ENCODE data around the gene ZNF534.
"Not testable (repeated sequence)": the region's sequence is repeated elsewhere in the genome, so short reads cannot be mapped to it uniquely, and the experiment has no call there.

Gene ZNF534

DNA sequence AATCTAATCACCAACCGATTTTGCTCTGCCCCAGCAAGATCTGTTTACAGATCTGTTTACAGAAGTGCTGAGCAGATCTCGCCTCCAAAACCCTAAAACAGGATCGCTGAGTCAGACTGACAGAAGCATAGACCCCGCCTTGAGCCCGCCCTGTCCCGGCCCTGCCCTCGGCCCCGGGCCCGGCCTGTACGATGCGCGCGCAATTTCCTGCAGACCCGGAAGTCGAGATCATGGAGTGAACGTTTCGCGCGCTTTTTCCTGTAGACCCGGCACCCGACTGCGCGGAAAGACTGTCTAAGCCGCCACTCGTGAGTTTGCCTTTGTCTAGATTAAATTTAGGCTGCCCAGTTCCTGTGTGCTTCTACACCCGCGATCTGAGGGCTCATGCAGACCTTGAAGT, at the start of gene ZNF534:
TSS of gene ZNF534 (plus strand) at position 212 of the 400 bp plus-strand sequence. CDS start 2,327 bp downstream, outside the sequence.
- DNase-seq = no peak

DNA sequence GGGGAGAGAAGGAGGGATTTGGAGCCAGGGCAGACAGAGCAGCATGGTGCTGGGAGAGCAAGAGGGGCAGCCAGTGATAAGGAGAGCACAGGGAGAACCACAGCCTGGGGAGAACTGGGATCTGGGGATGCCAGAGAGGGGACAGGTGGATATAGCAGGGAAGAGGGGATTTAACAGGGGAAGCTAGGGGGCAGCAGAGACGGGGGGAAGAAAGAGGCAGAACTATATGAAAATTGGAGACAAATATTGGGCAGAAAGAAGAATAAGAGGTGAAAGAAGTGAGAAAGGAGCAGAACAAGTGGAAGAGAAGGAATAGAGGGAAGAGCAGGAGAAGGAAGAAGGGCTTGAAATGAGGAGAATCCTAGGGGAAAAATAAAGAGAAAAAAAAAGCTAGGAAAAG, 37.8 kb upstream of the ZNF534 start:
- no peak for DNase-seq

DNA sequence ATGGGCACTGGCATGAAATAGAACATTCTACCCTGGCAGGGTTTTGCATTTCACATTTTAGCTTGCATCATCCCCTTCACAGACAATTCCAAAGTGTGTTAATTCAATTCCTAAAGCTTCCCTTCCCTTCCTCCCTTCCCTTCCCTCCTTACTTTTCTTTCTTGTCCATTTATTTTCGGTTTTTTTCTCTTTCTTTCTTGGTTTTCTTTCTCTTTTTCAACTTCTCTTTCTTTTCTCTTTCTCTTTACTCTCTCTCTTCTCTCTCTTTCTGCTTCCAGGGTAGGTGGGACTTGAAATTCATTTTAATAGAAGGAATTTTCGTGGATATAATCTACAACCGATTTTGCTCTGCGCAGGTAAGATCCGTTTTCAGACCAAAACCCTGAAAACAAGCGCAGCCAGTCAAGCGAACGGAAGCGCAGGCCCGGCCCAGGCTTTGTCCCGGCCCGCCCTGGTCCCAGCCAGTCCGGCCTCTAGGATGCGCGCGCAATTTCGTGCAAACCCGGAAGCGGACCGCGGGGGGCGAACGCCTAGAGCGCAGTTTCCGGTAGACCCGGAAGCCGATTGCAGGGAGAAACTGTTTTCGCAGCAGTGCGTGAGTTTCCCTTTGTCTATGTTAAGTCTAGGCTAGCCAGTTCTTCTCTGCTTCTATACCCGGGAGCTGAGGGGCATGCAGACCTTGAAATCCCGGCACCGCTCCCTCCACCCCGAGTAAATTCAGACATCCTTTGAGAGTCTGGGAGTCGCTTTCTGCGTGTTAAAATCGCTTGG, 31.5 kb upstream of the ZNF534 start, which contains the start of gene ZNF528:
TSS of gene ZNF528 (plus strand) at position 540 of the 771 bp plus-strand sequence. CDS start 4,165 bp downstream, outside the sequence.
- DNase-seq = peak; percentile 94

DNA sequence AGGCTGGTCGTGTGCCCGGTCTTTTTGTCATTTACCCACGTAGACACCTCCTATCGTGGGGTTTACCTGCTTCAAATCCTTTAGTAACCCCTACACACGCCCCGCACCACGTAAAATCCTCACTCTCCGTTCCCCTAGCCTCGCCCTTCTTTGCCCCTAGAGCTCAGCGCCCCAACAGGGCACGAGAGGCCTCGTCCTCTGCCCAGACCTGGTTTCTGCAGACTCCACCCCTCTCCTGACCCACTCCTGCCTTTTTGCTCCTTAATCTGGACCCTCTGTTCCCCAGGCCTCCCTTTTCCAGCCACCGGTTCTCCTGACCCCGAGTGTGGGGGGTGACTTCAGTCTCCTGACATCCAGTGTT, 30.9 kb upstream of the ZNF534 start:
- no peak for DNase-seq

DNA sequence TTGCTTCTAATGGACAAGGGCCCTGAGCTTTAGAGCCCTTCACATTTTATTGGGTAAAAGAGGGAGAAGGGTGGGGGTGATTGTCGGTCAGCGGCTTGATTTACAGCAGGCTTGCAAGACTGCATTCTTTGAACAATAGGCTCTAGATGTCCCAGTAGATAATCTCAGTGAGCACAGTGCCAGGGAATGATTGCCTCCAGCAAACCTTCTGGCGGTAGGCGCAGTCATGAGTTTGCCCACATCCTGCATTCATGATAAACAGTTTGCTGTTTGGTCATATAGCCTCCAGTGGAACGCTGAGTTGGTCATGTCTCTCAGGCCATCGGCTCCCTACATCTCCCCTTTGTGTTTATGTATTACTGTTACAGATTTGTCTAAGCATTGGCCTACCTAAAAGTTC, 18.7 kb upstream of the ZNF534 start:
- no peak for DNase-seq

DNA sequence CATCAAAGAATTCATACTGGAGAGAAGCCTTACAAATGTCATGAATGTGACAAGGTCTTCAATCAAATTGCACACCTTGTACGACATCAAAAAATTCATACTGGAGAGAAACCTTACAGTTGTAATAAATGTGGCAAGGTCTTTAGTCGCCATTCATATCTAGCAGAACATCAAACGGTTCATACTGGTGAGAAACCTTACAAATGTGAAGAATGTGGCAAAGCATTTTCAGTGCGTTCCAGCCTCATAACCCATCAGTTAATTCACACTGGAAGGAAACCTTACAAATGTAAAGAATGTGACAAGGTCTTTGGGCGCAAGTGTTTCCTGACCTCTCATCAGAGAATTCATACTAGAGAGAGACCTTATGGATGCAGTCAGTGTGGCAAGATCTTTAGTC, 13.2 kb upstream of the ZNF534 start:
- no peak for DNase-seq

DNA sequence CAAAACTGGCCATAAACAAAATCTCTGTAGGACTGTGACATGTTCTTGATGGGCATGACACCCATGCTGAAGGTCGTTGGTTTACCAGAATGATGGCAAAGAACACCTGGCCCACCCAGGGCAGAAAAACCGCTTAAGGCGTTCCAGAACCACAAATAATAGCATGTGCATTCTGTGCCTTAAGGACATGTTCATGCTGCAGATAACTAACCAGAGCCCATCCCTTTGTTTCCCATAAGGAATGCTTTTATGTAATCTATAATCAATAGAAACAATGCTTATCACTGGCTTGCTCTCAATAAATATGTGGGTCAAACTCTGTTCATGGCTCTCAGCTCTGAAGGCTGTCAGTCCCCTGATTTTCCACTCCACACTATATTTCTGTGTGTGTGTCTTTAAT, 13.2 kb downstream of the ZNF534 start:
- no peak for DNase-seq

DNA sequence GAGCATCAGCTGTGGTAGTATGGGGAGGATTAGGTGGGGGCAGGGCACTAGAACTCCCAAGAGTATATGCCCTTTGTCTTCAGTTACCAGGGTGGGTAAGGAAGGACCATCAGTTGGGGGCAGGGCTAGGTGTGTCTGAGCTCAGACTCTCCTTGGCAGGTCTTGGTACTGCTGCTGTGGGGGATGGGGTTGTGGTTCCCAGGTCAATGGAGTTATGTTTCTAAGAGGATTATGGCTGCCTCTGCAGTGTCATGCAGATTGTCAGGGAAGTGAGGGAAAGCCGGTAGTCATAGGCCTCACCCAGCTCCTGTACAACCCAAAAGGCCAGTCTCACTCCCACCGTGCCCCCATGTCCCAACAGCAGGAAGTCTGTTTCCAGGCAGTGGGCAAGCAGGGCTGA, 15.6 kb downstream of the ZNF534 start:
- no peak for DNase-seq

DNA sequence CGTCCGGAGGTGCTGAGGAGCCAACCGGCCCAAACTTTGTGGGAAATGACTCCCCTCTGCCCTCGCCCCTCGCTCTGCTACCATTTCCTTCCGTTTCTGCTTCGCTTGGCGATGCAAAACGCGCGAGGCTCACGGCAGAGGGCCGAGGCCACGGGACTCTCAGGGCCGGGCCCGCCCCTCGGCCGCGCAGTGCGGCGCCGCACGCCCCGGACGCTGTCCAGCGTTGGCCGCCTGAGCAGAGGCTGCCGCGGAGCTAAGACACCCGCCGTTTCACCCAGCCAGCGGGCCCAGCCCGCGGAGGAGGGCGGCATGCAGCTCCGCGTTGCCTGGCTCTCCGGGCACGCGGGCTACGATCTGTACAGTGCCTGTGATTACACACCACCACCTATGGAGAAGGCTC, 22.3 kb downstream of the ZNF534 start:
- no peak for DNase-seq

DNA sequence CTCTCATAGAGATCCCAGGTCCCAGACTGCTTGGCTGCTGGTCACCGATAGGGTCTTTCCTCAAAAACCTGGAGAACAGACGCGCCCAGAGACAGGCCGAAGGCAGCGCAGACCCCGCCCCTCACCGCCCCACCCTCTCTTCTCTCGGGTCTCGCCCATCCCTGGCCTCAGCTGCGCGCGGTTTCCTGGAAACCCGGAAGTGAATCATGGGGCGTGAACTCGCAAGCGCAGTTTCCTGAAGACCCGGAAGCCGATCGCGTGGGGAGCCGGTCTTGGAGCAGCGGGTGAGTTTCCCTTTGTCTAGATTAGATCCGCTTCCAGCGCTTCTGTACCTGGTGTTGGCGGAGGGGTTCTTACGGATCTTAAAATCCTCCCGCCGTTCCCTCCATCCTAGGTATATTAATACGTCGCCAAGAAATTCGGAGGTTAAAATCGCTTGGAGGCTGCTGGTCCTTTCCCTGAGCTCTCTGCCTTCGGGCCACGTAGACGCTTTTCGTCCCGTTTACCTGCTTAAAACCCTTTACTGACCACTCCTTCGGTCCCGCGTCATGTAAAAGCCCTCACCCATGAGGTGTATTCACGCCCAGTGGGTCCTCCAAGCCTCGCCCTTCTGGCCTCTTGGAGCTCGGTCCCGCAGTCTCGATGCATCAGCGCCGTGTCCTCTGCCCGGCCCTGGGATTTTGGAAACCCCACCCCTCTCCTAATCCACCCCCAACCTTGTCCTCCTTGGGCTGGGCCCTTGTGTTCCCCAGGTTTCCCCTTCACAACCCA, 24.6 kb downstream of the ZNF534 start, which contains the start of gene ZNF578:
TSS of gene ZNF578 (plus strand) at position 230 of the 771 bp plus-strand sequence. CDS start 48,293 bp downstream, outside the sequence.
- DNase-seq = no peak

DNA sequence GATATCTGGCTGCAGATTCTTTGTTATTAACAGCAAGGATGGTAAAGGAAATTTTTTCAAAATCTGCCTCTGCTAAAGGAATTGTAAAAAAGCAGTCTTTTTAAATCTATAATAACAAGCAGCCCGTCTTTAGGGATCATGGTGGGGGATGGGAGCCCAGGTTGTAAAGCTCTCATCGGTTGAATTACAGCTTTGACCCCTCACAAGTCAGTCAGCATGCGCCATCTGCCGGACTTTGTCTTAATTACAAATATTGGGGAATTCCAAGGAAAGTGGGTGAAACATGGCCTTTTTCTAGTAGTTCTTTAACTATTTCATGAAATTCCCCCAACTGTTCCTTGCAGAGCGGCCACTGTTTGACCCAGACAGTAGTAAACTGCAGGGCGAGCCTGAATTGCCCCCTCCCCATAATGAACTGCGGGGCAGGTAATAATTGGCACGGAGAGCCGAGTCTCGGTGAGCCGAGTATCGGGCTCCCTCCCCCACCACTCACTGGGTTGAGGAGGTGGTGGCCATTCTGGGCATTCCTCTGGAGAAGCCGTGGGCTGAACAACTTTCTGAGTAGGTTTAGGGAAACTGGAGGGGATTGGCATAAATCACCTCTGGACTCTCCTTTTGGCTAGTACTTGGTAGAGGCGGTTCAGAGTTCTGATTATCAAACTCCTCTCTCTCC, 36.0 kb downstream of the ZNF534 start:
- DNase-seq = peak; percentile 42

DNA sequence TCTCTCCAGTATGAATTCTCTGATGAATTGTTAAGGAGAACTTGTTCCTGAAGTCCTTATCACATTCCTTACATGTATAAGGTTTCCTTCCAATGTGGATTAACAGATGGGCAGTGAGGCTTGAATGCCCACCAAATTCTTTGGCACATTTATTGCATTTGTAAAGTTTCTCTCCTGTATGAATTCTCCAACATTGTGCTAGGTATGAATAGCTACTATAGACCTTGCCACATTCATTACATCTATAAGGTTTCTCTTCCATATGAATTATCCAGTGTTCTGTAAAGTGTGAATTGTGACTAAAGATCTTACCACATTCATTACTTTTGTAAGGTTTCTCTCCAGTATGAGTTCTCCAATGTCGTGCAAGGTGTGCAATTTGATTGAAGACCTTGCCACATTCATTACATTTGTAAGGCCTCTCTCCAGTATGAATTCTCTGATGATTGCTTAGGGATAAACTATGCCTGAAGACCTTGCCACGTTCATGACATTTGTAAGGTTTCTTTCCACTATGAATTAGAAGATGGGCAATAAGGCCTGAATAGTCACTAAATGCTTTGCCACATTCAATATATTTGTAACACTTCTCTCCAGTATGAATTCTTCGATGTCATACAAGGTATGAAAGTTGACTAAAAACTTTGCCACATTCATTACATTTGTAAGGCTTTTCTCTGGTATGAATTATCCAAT, 44.9 kb downstream of the ZNF534 start:
- no peak for DNase-seq

DNA sequence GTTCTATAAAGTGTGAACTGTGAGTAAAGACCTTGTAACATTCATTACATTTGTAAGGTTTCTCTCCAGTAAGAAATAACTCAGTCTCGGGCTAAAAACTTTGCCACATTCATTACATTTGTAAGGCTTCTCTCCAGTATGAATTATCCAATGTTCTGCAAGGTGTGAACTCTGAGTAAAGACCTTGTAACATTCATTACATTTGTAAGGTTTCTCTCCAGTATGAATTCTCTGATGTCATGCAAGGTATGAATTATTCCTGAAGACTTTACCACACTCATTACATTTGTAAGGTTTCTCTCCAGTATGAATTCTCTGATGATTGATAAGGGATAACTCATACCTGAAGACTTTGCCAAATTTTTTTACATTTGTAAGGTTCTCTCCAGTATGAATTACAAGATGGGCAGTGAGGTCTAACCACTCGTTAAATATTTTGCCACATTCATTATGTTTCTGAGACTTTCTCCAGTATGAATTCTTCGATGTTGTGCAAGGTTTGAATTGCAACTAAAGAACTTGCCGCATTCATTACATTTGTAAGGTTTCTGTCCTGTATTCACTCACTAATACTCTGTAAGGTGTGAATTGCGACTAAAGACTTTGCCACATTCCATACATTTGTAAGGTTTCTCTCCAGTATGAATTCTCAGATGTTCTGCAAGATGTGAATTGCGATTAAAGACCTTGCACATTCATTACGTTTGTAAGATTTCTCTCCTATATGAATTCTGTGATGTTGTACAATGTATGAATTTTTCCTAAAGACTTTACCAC, 45.6 kb downstream of the ZNF534 start:
- DNase-seq = no peak

DNA sequence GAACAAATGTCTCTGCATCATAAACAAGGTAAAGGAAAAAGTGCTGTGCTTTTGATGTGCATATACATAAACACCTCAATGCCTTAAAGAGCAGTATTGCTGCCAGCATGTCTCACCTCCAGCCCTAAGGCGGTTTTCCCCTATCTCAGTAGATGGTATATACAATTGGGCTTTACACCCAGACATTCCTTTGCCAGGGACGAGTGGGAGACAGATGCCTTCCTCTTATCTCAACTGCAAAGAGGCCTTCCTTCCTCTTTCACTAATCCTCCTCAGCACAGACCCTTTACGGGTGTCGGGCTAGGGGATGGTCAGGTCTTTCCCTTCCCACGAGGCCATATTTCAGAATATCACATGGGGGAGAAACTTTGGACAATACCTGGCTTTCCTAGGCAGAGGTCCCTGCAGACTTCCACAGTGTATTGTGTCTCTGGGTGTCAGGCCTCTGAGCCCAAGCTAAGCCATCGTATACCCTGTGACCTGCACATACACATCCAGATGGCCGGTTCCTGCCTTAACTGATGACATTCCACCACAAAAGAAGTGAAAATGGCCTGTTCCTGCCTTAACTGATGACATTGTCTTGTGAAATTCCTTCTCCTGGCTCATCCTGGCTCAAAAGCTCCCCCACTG, 55.3 kb downstream of the ZNF534 start:
- DNase-seq = not testable (repeated sequence)

DNA sequence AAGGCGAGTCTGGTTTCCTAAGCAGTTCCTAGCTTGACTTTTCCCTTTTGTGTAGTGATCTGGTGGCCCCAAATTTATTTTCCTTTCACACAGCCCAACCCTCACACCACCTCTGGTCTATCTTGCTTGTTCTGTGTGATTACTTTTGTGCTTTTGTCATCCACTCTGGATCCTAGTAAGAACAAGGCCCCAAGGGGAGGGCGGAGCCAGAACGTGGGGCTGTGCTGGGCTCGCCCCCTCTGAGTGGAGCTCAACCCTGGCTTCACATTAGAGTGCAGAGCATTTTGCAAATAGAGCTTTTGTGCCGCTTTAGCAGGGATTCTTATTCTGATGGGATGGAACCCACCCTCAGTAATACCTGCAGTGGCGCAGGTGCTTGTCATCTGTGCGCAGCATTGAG, 56.1 kb downstream of the ZNF534 start:
- not testable (repeated sequence) for DNase-seq

DNA sequence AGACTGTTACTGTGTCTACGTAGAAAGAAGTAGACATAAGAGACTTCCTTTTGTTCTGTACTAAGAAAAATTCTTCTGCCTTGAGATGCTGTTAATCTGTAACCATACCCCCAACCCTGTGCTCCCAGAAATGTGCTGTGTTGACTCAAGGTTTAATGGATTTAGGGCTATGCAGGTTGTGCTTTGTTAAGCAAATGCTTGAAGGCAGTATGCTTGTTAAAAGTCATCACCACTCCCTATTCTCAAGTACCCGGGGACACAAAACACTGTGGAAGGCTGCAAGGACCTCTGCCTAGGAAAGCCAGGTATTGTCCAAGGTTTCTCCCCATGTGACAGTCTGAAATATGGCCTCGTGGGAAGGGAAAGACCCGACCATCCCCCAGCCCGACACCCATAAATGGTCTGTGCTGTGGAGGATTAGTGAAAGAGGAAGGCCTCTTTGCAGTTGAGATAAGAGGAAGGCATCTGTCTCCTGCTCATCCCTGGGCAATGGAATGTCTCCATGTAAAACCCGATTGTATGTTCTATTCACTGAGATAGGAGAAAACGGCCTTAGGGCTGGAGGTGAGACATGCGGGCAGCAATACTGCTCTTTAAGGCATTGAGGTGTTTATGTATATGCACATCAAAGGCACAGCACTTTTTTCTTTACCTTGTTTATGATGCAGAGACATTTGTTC, 56.8 kb downstream of the ZNF534 start:
- DNase-seq = not testable (repeated sequence)

DNA sequence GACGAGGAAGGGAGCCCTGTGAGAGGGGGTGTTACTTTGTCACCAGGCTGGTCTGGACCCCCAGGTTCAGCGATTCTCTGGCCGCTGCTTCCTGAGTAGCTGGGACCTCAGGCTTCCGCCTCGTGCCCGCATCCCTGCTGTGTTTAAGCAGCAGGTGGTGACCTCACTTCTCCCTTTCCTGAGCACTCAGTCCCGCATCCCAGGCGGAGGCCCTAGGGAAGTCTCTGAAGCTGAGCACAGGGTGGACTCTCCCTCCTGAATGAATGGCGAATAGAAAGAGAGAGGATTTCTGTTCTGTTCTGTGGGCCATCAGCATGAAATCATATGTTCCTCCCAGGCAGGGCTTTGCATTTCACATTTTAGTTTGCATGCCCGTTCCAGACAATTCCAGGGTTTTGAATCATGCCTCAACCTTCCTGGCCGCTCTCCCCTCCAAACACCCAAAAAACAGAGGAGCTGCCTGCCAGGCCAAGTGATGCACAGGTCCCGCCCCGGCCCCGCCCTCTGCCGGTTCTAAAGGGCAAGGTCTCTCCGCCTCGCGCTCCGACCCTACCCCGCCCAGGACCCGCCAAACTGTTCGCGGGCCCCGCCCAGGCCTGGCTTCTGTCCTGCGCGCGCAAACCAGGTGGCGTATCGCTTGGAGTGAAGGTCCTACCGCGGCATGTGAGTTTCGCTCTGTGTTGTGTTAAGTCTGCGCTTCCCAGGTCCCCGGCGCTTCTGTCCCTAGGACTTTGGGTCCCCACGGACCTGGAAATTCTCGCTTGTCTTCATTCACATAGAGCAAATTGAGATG, 63.4 kb downstream of the ZNF534 start:
- peak; percentile 55 for DNase-seq

DNA sequence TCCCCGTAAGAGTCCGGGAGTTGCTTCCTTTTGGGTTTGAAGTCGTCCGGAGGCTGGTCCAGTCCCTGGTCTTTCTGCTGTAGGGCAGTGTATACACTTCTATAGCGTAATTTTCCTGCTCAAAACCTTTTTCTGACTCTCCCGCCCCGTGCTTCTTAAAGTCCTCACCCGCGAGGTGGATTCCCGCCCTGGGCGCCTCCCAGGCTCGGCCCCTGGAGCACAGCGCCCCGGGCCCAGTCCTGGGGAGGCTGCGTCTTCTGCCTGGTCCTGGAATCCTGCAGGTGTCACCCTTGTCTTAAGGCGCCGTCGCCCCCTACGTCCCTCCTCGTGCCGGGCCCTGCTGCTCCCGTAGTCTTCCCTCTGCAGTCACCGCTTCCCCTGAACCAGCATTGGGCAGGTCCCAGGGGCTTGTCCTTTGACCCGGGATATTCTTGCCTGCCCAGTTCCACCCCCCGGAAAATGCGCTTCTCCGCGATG, 64.1 kb downstream of the ZNF534 start:
- DNase-seq = peak; percentile 4

DNA sequence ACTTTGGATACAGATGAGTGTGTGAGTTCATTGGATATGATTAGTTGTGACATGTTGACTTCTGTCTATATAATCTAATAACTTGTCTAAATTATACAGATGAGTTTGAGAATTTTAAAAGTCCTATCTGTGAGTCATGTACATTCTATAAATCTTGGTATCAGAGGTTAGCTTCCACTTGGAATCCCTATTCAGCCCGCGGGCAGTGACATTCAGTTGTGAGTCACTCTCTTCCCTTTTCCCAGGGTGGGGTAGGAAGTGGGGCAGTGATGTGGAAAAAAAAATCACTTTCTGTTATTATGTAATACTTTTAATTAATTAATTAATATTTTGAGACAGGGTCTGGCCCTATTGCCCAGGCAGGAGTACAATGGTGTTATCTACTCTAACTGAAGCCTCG, 65.6 kb downstream of the ZNF534 start:
- DNase-seq = no peak

DNA sequence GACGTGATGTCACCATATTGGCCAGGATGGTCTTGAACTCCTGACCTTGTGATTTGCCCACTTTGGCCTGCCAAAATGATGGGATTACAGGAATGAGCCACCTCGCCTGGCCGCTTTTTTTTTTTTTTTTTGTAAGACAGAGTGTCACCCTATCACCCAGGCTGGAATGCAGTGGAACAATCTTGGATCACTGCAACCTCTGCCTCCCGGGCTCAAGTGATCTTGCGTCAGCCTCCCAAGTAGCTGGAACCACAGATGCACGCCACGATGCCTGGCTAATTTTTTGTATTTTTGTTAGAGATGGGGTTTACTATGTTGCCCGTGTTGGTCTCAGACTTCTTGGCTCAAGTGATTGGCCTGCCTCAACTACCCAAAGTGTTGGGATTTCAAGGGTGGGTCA, 69.6 kb downstream of the ZNF534 start:
- no peak for DNase-seq
